ENCODE measurements around the gene MAP2K5.

GRCh38 chr15:67788986-67789385 lies 246.5 kb downstream of the MAP2K5 start:
- TF ChIP-seq GATA3 (IDR thresholded peaks at IDR 0.05; ENCODE audit: low read depth, low read length) (no peak), GATA2 (IDR thresholded peaks at IDR 0.05; ENCODE audit: low read depth, low read length) (no peak)

Measured in SH-SY5Y (cell line).